ENCODE data around the gene CBX2. TPM values are rescaled to one million over a fixed set of nuclear protein-coding genes. Genes with fewer than 3 reads are reported as not detected.

Gene CBX2
- total RNA-seq, 3 donors from 2014 or later (not counting 1 experiment from before 2014, with no cell fraction given), result 0.18 to 1.3 TPM; not detected in 1

GRCh38 chr17:79799538-79800324, 21.8 kb downstream of the CBX2 start:
- TF ChIP-seq CTCF (IDR thresholded peaks at IDR 0.05), result no peak
- Histone ChIP-seq H3K27me3 (ENCODE audit: control insufficient read depth, insufficient read depth, low read length) (peaks cover 68% of the 10 kb centered on the region), H3K4me3 (ENCODE audit: low read length) (no peak overlapping the region), H3K9me3 (ENCODE audit: control insufficient read depth, insufficient read depth, low read length) (peaks cover 18% of the 10 kb centered on the region), H3K36me3 (ENCODE audit: control insufficient read depth, insufficient read depth, low read length) (peaks cover under 1% of the 10 kb centered on the region), H3K4me1 (ENCODE audit: control insufficient read depth, insufficient read depth, low read length) (peaks cover 80% of the 10 kb centered on the region), H3K27ac (ENCODE audit: low read length) (no peak overlapping the region)
- Mint-ChIP-seq H3K27me3 (ENCODE audit: low read depth in 2 of 2) (peaks cover 37% of the 10 kb centered on the region in 2 donors), H3K36me3 (peaks cover 5% of the 10 kb centered on the region), H3K9me3 (no peaks in the 10 kb centered on the region), H3K4me3 (peak overlapping the region; percentile 81), H3K27ac (peak overlapping the region; percentile 63 to 72), H3K4me1 (peaks cover 39 to 51% of the 10 kb centered on the region in 2 donors)
- WGBS (ENCODE audit: insufficient coverage), result 7% methylated on average over 31 of the region's 31 CpGs
- ATAC-seq, result no peak
- intact Hi-C loops (cut with micrococcal nuclease), result loop anchor here (5.0 kb wide), 3 partner anchors 52 to 1667 kb away; partner anchors contain the start of genes BAHCC1 and TMC8
- DNase-seq, result peak in 1 of 2 donors; percentile 51

GRCh38 chr17:79800325-79801155, 22.6 kb downstream of the CBX2 start:
- Histone ChIP-seq H3K4me1 (ENCODE audit: control insufficient read depth, insufficient read depth, low read length) (peaks cover 82% of the 10 kb centered on the region), H3K36me3 (ENCODE audit: control insufficient read depth, insufficient read depth, low read length) (no peaks in the 10 kb centered on the region), H3K4me3 (ENCODE audit: low read length) (no peak overlapping the region), H3K27ac (ENCODE audit: low read length) (no peak overlapping the region), H3K27me3 (ENCODE audit: control insufficient read depth, insufficient read depth, low read length) (peaks cover 76% of the 10 kb centered on the region), H3K9me3 (ENCODE audit: control insufficient read depth, insufficient read depth, low read length) (peaks cover 18% of the 10 kb centered on the region)
- Mint-ChIP-seq H3K9me3 (no peaks in the 10 kb centered on the region), H3K4me1 (peaks cover 40 to 59% of the 10 kb centered on the region in 2 donors), H3K4me3 (peak overlapping the region; percentile 81), H3K36me3 (peaks cover 6% of the 10 kb centered on the region), H3K27me3 (ENCODE audit: low read depth in 2 of 2) (peaks cover 45% of the 10 kb centered on the region in 2 donors), H3K27ac (peak overlapping the region; percentile 63 to 72)
- 3% methylated on average over 44 of the region's 44 CpGs for WGBS (ENCODE audit: insufficient coverage)
- no peak for ATAC-seq
- intact Hi-C loops (cut with micrococcal nuclease), result loop anchor here (5.0 kb wide), 2 partner anchors 1597 to 1668 kb away; partner anchors contain the start of genes BAHCC1 and TMC8
- no peak for TF ChIP-seq CTCF (IDR thresholded peaks at IDR 0.05)
- DNase-seq, result peak in 1 of 2 donors; percentile 74

GRCh38 chr17:79801156-79802038, 23.4 kb downstream of the CBX2 start:
- Histone ChIP-seq H3K9me3 (ENCODE audit: control insufficient read depth, insufficient read depth, low read length) (peaks cover 18% of the 10 kb centered on the region), H3K27me3 (ENCODE audit: control insufficient read depth, insufficient read depth, low read length) (peaks cover 84% of the 10 kb centered on the region), H3K27ac (ENCODE audit: low read length) (no peak overlapping the region), H3K4me1 (ENCODE audit: control insufficient read depth, insufficient read depth, low read length) (peaks cover 74% of the 10 kb centered on the region), H3K4me3 (ENCODE audit: low read length) (no peak overlapping the region), H3K36me3 (ENCODE audit: control insufficient read depth, insufficient read depth, low read length) (no peaks in the 10 kb centered on the region)
- Mint-ChIP-seq H3K4me1 (peaks cover 33 to 54% of the 10 kb centered on the region in 2 donors), H3K27ac (peak overlapping the region; percentile 72 to 78), H3K9me3 (no peaks in the 10 kb centered on the region), H3K36me3 (peaks cover 6% of the 10 kb centered on the region), H3K4me3 (peak overlapping the region; percentile 49), H3K27me3 (ENCODE audit: low read depth in 2 of 2) (peaks cover 51 to 52% of the 10 kb centered on the region in 2 donors)
- intact Hi-C loops (cut with micrococcal nuclease), result loop anchor here (5.0 kb wide), 2 partner anchors 1596 to 1669 kb away; partner anchors contain the start of genes BAHCC1 and TMC8
- 6% methylated on average over 52 of the region's 52 CpGs for WGBS (ENCODE audit: insufficient coverage)
- TF ChIP-seq CTCF (IDR thresholded peaks at IDR 0.05), result no peak
- DNase-seq, result no peak
- ATAC-seq, result no peak
